ENCODE data around the gene MRPL58.

GRCh38 chr17:74979408-74980146, 32.9 kb upstream of the MRPL58 start:
- TF ChIP-seq CTCF (optimal IDR thresholded peaks at IDR 0.05 in 1 of 3, IDR thresholded peaks at IDR 0.05 in 1 of 3, conservative IDR thresholded peaks at IDR 0.05 in 1 of 3; ENCODE audit: extremely low read depth in 1 of 3, insufficient read depth in 2 of 3, low read length in 3 of 3) (no peak), EZH2 (IDR thresholded peaks at IDR 0.05; ENCODE audit: low read length) (no peak)

All from keratinocyte (primary cell).